Trophoblast cell (in vitro differentiated cells and primary cell): ENCODE measurements around the gene MAGI1.

ENCODE experiments used
- DNase-seq, 2 donors: peaks; one replicate each; pipeline ENCODE4 v3.0.0-alpha.2; 2016
- H2AFZ ChIP-seq: 2 replicates; pipeline ENCODE4 v1.6.1; 2013; ENCODE audit warnings: low read length, moderate library complexity, mild to moderate bottlenecking; ENCODE audit not compliant: insufficient read depth, poor library complexity
- H2AK5ac ChIP-seq: 2 replicates; pipeline ENCODE4 v1.6.1; 2013; ENCODE audit warnings: mild to moderate bottlenecking, low read length
- H2BK120ac ChIP-seq: 2 replicates; pipeline ENCODE4 v1.6.1; 2013; ENCODE audit warnings: low read length, mild to moderate bottlenecking, moderate library complexity; ENCODE audit not compliant: insufficient read depth, poor library complexity
- H2BK12ac ChIP-seq: 2 replicates; pipeline ENCODE4 v1.6.1; 2013; ENCODE audit warnings: mild to moderate bottlenecking, low read length, moderate library complexity
- H2BK5ac ChIP-seq: 2 replicates; pipeline ENCODE4 v1.6.1; 2013; ENCODE audit warnings: low read length, low read depth, moderate library complexity, mild to moderate bottlenecking; ENCODE audit not compliant: poor library complexity
- H3K14ac ChIP-seq: 2 replicates; pipeline ENCODE4 v1.6.1; 2013; ENCODE audit warnings: mild to moderate bottlenecking, low read length
- H3K18ac ChIP-seq: 2 replicates; pipeline ENCODE4 v1.6.1; 2013; ENCODE audit warnings: mild to moderate bottlenecking, low read length
- H3K23ac ChIP-seq: 2 replicates; pipeline ENCODE4 v1.6.1; 2013; ENCODE audit warnings: low read length
- H3K27ac ChIP-seq: 2 replicates; pipeline ENCODE4 v1.5.1; 2013; ENCODE audit warnings: low read depth, mild to moderate bottlenecking, inconsistent platforms, low read length, moderate library complexity
- H3K27me3 ChIP-seq: 2 replicates; pipeline ENCODE4 v1.6.1; 2013; ENCODE audit warnings: inconsistent platforms, mild to moderate bottlenecking, low read length, moderate library complexity; ENCODE audit not compliant: insufficient read depth
- H3K36me3 ChIP-seq, 2 experiments: 1 replicate in 1 of 2; 2 replicates in 1 of 2; pipeline ENCODE4 v1.6.1; 2013; ENCODE audit warnings: low read length in 2 of 2, mild to moderate bottlenecking in 2 of 2, moderate library complexity in 1 of 2; ENCODE audit not compliant: insufficient read depth in 2 of 2, control insufficient read depth in 1 of 2
- H3K4ac ChIP-seq: 2 replicates; pipeline ENCODE4 v1.6.1; 2013; ENCODE audit warnings: low read depth, mild to moderate bottlenecking, low read length, moderate library complexity
- H3K4me1 ChIP-seq, 2 experiments: 1 replicate in 1 of 2; 2 replicates in 1 of 2; pipeline ENCODE4 v1.6.1; 2013; ENCODE audit warnings: low read length in 2 of 2, mild to moderate bottlenecking in 2 of 2, moderate library complexity in 1 of 2; ENCODE audit not compliant: insufficient read depth in 2 of 2, control insufficient read depth in 1 of 2
- H3K4me2 ChIP-seq: 2 replicates; pipeline ENCODE4 v1.6.1; 2013; ENCODE audit warnings: inconsistent platforms, mild to moderate bottlenecking, low read length, moderate library complexity
- H3K4me3 ChIP-seq: 2 replicates; pipeline ENCODE4 v1.5.1; 2013; ENCODE audit warnings: mild to moderate bottlenecking, low read depth, low read length, inconsistent platforms
- H3K79me1 ChIP-seq: one replicate; pipeline ENCODE4 v1.6.1; 2013; ENCODE audit warnings: low read length
- H3K79me2 ChIP-seq: 2 replicates; pipeline ENCODE4 v1.6.1; 2013; ENCODE audit warnings: low read length, mild to moderate bottlenecking; ENCODE audit not compliant: control insufficient read depth, insufficient read depth, poor library complexity
- H3K9ac ChIP-seq: 2 replicates; pipeline ENCODE4 v1.6.1; 2013; ENCODE audit warnings: mild to moderate bottlenecking, low read length
- H3K9me3 ChIP-seq: 2 replicates; pipeline ENCODE4 v1.6.1; 2013; ENCODE audit warnings: low read depth, mild to moderate bottlenecking, control low read depth, inconsistent platforms, low read length; ENCODE audit not compliant: insufficient read depth
- H4K12ac ChIP-seq: 2 replicates; pipeline ENCODE4 v1.6.1; 2013; ENCODE audit warnings: low read depth, mild to moderate bottlenecking, low read length, moderate library complexity
- H4K8ac ChIP-seq: 2 replicates; pipeline ENCODE4 v1.6.1; 2013; ENCODE audit warnings: low read depth, mild to moderate bottlenecking, low read length, moderate library complexity
- H4K91ac ChIP-seq: one replicate; pipeline ENCODE4 v1.6.1; 2013; ENCODE audit warnings: low read depth, mild to moderate bottlenecking, low read length, moderate library complexity
- WGBS: extraction: QIAGEN DNeasy Blood & Tissue Kit; methylation state at CpG from one replicate; pipeline ENCODE4 v1.1.7; 2013; ENCODE audit warnings: missing lambda C conversion rate; ENCODE audit not compliant: insufficient read length, insufficient coverage; ENCODE audit errors: extremely low coverage; 5-methylcytosine and 5-hydroxymethylcytosine counted together

Gene MAGI1

GRCh38 chr3:65904016-65904415 is 134.7 kb downstream of the MAGI1 start:
- Histone ChIP-seq H2BK12ac (no peak overlapping the region), H4K12ac (no peak overlapping the region), H3K4me2 (no peak overlapping the region), H3K14ac (no peak overlapping the region), H2AFZ (no peak overlapping the region), H3K27me3 (no peaks in the 10 kb centered on the region), H3K79me1 (peaks cover 3% of the 10 kb centered on the region), H3K27ac (no peak overlapping the region), H3K4ac (no peak overlapping the region), H3K23ac (no peak overlapping the region), H4K8ac (no peak overlapping the region), H2AK5ac (no peak overlapping the region), H3K9me3 (no peaks in the 10 kb centered on the region), H4K91ac (no peak overlapping the region), H3K9ac (no peak overlapping the region), H2BK5ac (no peak overlapping the region), H2BK120ac (no peak overlapping the region), H3K4me1 (peaks cover 0 to 2% of the 10 kb centered on the region in 2 experiments), H3K79me2 (peaks cover 3% of the 10 kb centered on the region), H3K36me3 (no peaks in the 10 kb centered on the region), H3K18ac (no peak overlapping the region), H3K4me3 (no peak overlapping the region)
- DNase-seq = peak; percentile 63 to 89

GRCh38 chr3:65902304-65902793 is 136.4 kb downstream of the MAGI1 start:
- Histone ChIP-seq H4K8ac (peak overlapping the region; percentile 44), H3K23ac (no peak overlapping the region), H3K4ac (no peak overlapping the region), H3K27me3 (no peaks in the 10 kb centered on the region), H3K4me3 (no peak overlapping the region), H2BK5ac (no peak overlapping the region), H2AK5ac (no peak overlapping the region), H3K27ac (no peak overlapping the region), H2AFZ (peak overlapping the region; percentile 35), H4K12ac (no peak overlapping the region), H2BK12ac (no peak overlapping the region), H3K18ac (no peak overlapping the region), H3K79me1 (peaks cover 3% of the 10 kb centered on the region), H3K4me2 (peak overlapping the region; percentile 58), H4K91ac (no peak overlapping the region), H3K9me3 (no peaks in the 10 kb centered on the region), H3K9ac (no peak overlapping the region), H3K36me3 (no peaks in the 10 kb centered on the region), H3K79me2 (peaks cover 3% of the 10 kb centered on the region), H3K14ac (no peak overlapping the region), H3K4me1 (no peaks in the 10 kb centered on the region), H2BK120ac (no peak overlapping the region)
- no CpG with 5 or more reads among the region's 8 CpGs for WGBS
- peak; percentile 16 to 17 for DNase-seq

- Histone ChIP-seq H2BK12ac (no peak overlapping the region), H3K36me3 (no peaks in the 10 kb centered on the region), H3K9ac (no peak overlapping the region), H3K9me3 (no peaks in the 10 kb centered on the region), H3K27ac (no peak overlapping the region), H3K4me3 (no peak overlapping the region), H3K14ac (no peak overlapping the region), H3K23ac (no peak overlapping the region), H3K79me1 (peaks cover 3% of the 10 kb centered on the region), H3K4me2 (no peak overlapping the region), H2AK5ac (no peak overlapping the region), H3K4ac (no peak overlapping the region), H2BK120ac (no peak overlapping the region), H4K12ac (no peak overlapping the region), H3K27me3 (no peaks in the 10 kb centered on the region), H4K8ac (no peak overlapping the region), H2AFZ (no peak overlapping the region), H4K91ac (no peak overlapping the region), H2BK5ac (no peak overlapping the region), H3K4me1 (no peaks in the 10 kb centered on the region), H3K79me2 (peaks cover 3% of the 10 kb centered on the region), H3K18ac (no peak overlapping the region)
- DNase-seq = no peak
- WGBS = no CpG with 5 or more reads among the region's 7 CpGs
Observed at GRCh38 chr3:65901226-65901625, 137.5 kb downstream of the MAGI1 start.

- no peak overlapping the region for H2AK5ac ChIP-seq
- no peaks in the 10 kb centered on the region for H3K79me2 ChIP-seq
- WGBS = no CpG with 5 or more reads among the region's 1 CpG
- H3K23ac ChIP-seq = no peak overlapping the region
- no peak overlapping the region for H3K14ac ChIP-seq
- no peak overlapping the region for H2BK12ac ChIP-seq
- no peak for DNase-seq
- H3K4me1 ChIP-seq = no peaks in the 10 kb centered on the region
- H2AFZ ChIP-seq = no peak overlapping the region
- no peak overlapping the region for H3K27ac ChIP-seq
- no peaks in the 10 kb centered on the region for H3K27me3 ChIP-seq
- no peak overlapping the region for H3K4me2 ChIP-seq
- H2BK120ac ChIP-seq = no peak overlapping the region
- no peak overlapping the region for H2BK5ac ChIP-seq
- H3K4ac ChIP-seq = no peak overlapping the region
- H3K18ac ChIP-seq = no peak overlapping the region
- H4K8ac ChIP-seq = no peak overlapping the region
- H4K91ac ChIP-seq = no peak overlapping the region
- H3K9me3 ChIP-seq = no peaks in the 10 kb centered on the region
- H3K9ac ChIP-seq = no peak overlapping the region
- H3K36me3 ChIP-seq = no peaks in the 10 kb centered on the region
- peaks cover 2% of the 10 kb centered on the region for H3K79me1 ChIP-seq
- H3K4me3 ChIP-seq = no peak overlapping the region
- H4K12ac ChIP-seq = no peak overlapping the region
Observed at GRCh38 chr3:65899226-65899625, 139.5 kb downstream of the MAGI1 start.
